AG04450 (cell line): ENCODE measurements around the gene CEP78. TPM values are rescaled to one million over a fixed set of nuclear protein-coding genes. Genes with fewer than 3 reads are reported as not detected.

Source experiments
- CTCF ChIA-PET: fragments of 300-600, 350-600 bp; formaldehyde crosslinking; extraction: SDS; loops from one replicate; lab custom pipeline; 2022; ENCODE audit warnings: antibody characterized with exemption, inconsistent platforms; lab: Charles Lee
- POLR2A ChIA-PET: fragments of 350-600 bp; formaldehyde crosslinking; extraction: SDS; loops from one replicate; lab custom pipeline; 2021; ENCODE audit warnings: antibody characterized with exemption, inconsistent platforms; lab: Yijun Ruan, JAX
- DNase-seq: peaks from one replicate; pipeline ENCODE4 v3.0.0-alpha.2; 2011; ENCODE audit warnings: low read depth, low spot score
- H3K27ac ChIP-seq: one replicate; pipeline ENCODE4 v1.5.1; 2012; ENCODE audit warnings: low read depth, low read length, control low read depth
- H3K27me3 ChIP-seq: one replicate; pipeline ENCODE4 v1.6.0; 2012; ENCODE audit warnings: low read length; ENCODE audit not compliant: control insufficient read depth, insufficient read depth
- H3K4me3 ChIP-seq: 2 replicates; pipeline ENCODE4 v1.5.1; 2011; ENCODE audit warnings: mild to moderate bottlenecking, low read depth, low read length, control low read depth
- H3K9me3 ChIP-seq: 2 replicates; pipeline ENCODE4 v1.5.1; 2012; ENCODE audit warnings: low read length; ENCODE audit not compliant: control insufficient read depth, insufficient read depth
- polyA plus RNA-seq: library from polyadenylated mRNA; depleted of rRNA; stranded (reverse); fragments of >200 nt; gene quantifications from 2 replicates; pipeline ENCODE4 v1.2.3, GENCODE V29; 2011
- TF ChIP-seq, protein P1 (sequence below): IDR thresholded peaks from 2 replicates; pipeline ENCODE4 v1.5.1; 2011; ENCODE audit warnings: low read depth, low read length, control low read depth, inconsistent platforms

Gene CEP78
- polyA plus RNA-seq, 1 experiment = 11.0 TPM

DNA sequence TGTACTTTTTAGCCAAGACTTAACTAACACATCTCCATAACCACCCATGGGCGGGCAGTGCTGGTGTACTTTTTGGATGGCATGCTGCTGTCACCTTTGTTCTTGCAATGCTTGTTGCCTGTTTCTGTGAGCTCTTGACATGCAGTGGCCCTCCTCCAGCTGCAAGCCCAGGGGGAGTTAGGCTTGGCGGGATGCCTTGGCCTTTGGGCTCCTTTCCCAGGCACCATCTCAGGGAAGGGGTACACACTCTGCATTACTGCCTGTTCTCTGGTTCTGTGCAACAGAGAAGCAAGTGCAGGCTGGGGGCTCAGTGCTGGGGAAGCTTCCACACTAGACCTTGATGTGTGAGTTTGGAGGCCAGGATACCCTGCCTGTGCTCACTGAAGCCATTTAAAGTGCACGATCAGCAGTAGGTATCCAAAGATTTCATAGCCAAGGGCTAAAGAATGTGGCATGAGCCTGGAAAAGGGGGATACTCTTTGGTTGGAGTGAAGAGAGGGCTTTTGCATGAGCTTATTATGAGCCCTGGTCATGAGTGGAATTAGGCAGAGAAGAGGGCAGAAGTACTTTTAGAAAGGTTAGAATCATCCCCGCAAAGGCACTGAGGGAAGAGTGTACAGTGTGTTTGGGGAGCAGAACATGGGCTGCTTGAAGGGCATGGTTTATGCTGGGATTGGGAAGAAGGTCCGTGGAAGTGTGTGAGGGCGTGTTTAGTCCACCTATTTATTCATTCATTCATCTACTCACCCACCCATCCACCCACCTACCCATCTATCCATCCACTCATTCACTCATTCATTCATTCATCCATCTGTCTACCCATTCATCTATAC, 83.5 kb downstream of the CEP78 start:
- CTCF ChIA-PET = no interaction called here

DNA sequence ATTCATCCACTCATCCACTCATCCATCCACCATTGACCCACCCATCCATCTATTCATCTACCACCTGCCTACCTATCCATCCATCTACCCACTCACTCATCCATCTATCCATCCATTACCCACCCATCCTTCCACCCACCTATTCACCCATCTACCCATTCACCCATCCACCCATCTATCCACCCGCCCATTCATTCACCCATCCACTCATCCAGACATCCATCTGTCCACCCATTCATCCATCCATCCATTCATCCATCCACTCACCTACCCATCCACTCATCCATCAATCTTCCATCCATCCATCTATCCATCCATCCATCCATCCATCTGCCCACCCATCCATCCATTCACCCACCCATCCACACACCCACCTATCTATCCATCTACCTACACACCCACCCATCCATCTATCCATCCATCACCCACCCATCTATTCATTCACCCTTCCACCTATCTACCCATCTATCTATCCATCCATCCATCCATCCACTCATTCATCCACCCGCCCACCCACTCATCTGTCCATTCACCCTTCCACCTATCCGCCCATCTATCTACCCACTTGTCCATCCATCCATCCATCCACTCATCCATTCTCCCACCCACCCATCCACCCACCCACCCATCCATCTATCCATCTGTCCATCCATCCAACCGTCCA, 84.3 kb downstream of the CEP78 start:
- ChIA-PET CTCF (no interaction called here), POLR2A (no interaction called here)
- Histone ChIP-seq H3K27me3 (no peaks in the 10 kb centered on the region), H3K4me3 (no peak overlapping the region), H3K27ac (no peak overlapping the region), H3K9me3 (no peaks in the 10 kb centered on the region)
- TF ChIP-seq, protein P1, sequence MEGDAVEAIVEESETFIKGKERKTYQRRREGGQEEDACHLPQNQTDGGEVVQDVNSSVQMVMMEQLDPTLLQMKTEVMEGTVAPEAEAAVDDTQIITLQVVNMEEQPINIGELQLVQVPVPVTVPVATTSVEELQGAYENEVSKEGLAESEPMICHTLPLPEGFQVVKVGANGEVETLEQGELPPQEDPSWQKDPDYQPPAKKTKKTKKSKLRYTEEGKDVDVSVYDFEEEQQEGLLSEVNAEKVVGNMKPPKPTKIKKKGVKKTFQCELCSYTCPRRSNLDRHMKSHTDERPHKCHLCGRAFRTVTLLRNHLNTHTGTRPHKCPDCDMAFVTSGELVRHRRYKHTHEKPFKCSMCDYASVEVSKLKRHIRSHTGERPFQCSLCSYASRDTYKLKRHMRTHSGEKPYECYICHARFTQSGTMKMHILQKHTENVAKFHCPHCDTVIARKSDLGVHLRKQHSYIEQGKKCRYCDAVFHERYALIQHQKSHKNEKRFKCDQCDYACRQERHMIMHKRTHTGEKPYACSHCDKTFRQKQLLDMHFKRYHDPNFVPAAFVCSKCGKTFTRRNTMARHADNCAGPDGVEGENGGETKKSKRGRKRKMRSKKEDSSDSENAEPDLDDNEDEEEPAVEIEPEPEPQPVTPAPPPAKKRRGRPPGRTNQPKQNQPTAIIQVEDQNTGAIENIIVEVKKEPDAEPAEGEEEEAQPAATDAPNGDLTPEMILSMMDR = no peak
- no peak for DNase-seq

More for the DNA sequence above, 83.5 kb downstream of the CEP78 start:
- TF ChIP-seq, protein P1 = no peak
- DNase-seq = no peak
- no peak overlapping the region for H3K4me3 ChIP-seq
- H3K9me3 ChIP-seq = no peaks in the 10 kb centered on the region
- no peaks in the 10 kb centered on the region for H3K27me3 ChIP-seq
- no peak overlapping the region for H3K27ac ChIP-seq
- POLR2A ChIA-PET = no interaction called here

DNA sequence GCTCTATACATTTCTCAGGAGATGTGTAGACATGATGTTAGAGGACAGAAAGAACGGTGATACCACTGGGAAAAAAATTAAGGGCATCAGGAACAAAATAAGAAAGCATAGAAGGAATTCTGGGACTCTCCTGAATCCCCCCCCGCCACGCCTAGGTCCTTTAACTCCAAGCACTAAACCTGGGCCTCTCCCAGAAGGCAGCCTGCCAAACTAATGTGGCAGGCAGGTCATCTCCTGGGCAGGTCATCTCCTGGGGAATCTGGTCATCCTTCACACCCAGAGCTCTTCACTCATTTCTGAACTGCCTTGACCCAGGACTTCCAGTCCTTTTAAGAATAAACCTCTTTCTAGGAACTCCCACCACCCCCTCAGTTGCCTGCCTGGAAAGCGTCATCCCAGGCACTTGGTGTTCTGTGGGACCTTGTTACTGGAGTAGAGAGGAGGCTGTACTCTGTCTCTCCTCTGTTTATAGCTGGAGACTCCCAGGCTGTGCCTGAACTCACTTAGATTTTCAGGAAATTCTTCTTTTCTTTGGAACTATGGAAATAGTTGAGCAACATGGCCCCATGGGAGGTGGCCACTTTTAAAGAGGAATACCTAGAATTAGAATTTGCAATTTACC, 85.1 kb downstream of the CEP78 start:
- no peak for DNase-seq
- TF ChIP-seq, protein P1 = no peak
- no peak overlapping the region for H3K4me3 ChIP-seq
- ChIA-PET POLR2A (no interaction called here), CTCF (no interaction called here)
- H3K27ac ChIP-seq = no peak overlapping the region
- H3K9me3 ChIP-seq = no peaks in the 10 kb centered on the region
- no peaks in the 10 kb centered on the region for H3K27me3 ChIP-seq

DNA sequence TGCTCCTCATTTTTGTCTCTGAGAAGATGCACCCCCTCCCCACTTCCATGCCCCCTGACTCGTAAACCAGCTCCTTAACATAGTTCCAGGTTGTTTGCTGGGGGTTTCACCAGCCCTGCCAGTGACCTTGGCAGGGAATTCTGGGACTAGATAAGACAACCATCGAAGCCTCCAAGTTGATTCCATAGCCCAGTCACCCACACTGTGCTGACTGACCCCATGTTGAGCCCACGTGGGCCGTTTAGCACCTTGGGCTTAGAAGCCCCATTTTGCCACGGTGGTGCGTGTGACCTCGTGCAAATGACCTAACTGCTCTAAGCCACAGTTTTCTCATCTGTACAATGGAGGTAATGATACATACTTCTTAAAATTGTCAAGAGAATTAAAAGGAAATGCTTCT, 85.6 kb downstream of the CEP78 start:
- H3K27me3 ChIP-seq = no peaks in the 10 kb centered on the region
- TF ChIP-seq, protein P1 = no peak
- no peaks in the 10 kb centered on the region for H3K9me3 ChIP-seq
- no peak overlapping the region for H3K27ac ChIP-seq
- ChIA-PET CTCF (no interaction called here), POLR2A (no interaction called here)
- no peak overlapping the region for H3K4me3 ChIP-seq
- DNase-seq = no peak
